Measurements from ENCODE around the gene TICAM1.
"Not testable (repeated sequence)": the region's sequence is repeated elsewhere in the genome, so short reads cannot be mapped to it uniquely, and the experiment has no call there.

The TICAM1 gene

DNA sequence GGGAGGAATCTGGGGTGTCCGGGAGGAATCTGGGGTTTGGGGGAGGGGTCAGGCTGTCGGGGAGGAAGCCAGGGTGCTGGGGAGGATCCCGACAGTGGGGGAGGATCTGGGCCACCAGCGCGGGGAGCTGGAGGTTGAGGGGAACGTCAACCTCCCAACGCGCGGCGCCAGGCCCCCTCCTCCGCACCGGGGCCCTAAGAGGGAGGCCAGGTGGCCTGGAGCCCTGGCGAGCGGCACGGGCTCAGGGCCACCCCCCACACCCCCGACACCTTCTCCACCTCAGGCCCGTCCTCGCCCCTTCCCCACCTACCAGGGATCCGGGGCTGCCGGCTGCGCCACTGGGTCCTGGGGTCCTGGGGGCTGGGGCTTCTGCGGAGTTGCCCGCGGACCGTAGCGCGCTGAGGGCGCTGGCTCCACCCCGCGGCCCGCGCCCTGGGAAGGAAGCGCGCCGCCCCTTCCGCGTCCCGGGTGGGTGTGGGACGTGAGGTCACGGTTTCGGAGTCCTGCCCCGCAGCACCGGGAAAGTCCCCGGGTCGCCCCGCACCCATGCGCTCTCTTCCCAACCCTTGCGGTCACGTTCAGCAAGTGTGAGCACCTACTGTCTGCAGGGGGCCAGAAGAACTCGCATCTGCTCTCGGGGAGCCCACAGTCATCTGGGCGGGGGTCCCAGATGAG lies at the start of gene TICAM1:
Gene TICAM1 (minus strand): TSS at position 409 of the 675 bp plus-strand sequence. CDS start 13,335 bp downstream, outside the sequence.
- DNase-seq (ENCODE audit: low read depth): peak; percentile 67

GRCh38 chr19:4879041-4879440 lies 47.5 kb upstream of the TICAM1 start:
- DNase-seq (ENCODE audit: low read depth): no peak

GRCh38 chr19:4878491-4878968 lies 47.0 kb upstream of the TICAM1 start:
- DNase-seq (ENCODE audit: low read depth): peak; percentile 27

GRCh38 chr19:4877753-4878490 lies 46.4 kb upstream of the TICAM1 start:
- peak; percentile 52 for DNase-seq (ENCODE audit: low read depth)

GRCh38 chr19:4873930-4874329 lies 42.4 kb upstream of the TICAM1 start:
- DNase-seq (ENCODE audit: low read depth): no peak

DNA sequence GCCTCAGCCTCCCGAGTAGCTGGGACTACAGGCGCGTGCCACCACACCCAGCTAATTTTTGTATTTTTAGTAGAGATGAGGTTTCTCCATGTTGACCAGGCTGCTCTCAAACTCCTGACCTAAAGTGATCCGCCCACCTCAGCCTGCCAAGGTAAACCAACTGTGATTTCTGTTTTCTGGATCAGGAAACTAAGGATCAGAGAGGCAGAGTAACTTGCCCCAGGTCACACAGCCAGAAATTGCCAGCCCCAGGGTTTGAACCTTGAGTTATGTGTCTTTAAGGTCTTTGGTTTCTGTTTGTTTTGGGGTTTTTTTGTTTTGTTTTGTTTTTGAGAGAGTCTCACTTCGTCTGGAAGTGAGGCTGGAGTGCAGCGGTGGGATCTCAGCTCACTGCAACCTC lies 40.2 kb upstream of the TICAM1 start:
- DNase-seq (ENCODE audit: low read depth): no peak

- peak; percentile 98 for DNase-seq (ENCODE audit: low read depth)
These were observed 38.7 kb upstream of the TICAM1 start for GRCh38 chr19:4870025-4870700.

GRCh38 chr19:4868286-4868834 lies 36.8 kb upstream of the TICAM1 start:
- no peak for DNase-seq (ENCODE audit: low read depth)

DNA sequence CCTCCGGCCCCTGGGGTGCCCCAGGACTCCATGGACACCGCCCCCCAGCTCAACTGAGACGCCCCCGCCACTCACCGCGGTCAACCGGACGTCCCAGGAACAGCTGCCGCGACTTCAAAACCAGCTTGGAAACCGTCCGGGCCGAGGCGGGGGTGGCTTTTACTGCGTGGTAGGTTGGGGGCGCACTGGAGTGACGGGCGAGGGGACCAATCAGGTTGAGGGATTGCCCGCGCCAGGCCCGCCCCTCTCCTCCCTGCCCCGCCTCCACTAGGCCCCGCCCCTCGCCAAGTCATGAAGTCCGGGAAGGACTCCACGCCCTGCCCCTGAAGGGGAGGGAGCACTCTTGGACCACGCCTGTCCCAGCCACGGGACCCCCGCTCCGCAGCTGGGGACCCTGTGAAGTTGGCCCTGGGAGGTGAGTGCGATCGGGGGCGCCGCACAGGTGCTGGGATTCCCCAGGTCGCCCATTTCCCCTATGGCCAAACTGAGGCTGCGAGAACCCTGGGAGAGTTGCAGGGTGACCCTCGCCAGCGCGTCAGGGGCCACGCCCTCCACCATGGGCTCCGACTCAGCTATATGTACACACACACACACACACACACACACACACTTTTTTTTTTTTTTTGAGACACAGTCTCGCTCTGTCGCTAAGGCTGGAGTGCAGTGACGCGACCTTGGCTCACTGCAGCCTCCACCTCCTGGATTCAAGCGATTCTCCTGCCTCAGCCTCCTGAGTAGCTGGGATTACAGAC lies 36.2 kb upstream of the TICAM1 start, which contains the start of gene PLIN3:
Gene PLIN3 (minus strand): TSS at position 134 of the 752 bp plus-strand sequence. CDS start 6,273 bp downstream, outside the sequence.
- DNase-seq (ENCODE audit: low read depth): peak; percentile 94

DNA sequence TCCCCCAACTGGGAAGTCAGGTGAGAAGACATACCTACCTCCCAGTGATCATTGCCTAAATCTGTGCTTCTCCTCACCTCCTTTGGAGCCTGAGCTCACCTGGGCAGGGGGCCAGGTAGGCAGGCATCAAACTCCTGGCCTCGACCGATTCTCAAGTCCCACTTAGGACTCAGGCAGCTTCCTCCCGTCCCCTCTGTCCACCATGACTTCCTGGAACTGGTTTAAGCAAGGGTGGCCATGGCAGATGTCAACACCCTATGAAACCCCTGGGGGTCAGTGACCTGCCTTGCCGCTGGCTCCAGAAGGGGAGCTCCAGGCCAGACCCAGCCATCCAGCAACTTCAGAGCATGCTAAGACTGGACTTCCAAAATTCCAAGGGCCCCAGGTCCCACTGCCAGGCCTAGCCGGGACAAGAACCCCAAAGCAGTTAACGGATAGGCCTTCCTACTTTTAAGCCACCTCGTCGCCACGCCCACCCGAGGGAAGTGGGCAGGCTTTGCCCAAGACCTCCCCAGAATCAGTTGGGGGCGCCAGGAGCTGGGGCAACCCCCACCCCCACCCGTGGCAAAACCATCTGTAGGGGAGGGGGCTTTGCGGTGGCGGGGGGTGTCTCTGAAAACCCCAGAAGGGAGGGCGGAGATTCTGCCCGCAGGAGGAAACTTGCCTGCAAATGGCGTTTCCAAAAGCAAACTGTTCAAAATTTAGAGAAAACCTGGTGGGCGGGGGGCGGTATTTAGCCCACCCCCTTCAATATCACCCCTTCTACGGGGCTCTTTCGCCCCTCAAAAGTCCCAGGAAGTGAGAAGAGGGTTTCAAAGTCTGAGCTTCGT lies 35.3 kb upstream of the TICAM1 start:
- DNase-seq (ENCODE audit: low read depth): peak; percentile 53

GRCh38 chr19:4861147-4861546 lies 29.6 kb upstream of the TICAM1 start:
- no peak for DNase-seq (ENCODE audit: low read depth)

DNA sequence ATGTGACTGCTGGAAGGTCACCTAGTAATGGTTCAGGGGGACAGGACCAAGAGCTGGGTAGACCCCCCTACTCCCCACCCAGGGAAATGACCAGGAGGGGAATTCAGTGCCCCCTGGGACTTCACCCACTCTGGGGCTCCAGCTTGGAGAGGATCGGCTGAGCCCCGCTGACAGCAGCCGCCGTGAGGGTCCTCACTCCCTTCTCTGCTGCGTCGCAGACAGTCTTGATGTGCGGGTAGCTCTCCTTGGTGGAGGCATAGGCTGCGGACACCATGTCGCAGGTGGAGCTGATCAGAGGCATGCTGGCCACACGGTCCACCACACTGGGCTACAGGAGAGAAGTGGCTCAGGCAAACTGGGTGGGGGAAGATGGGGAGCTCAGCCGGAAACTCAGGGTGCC lies 28.2 kb upstream of the TICAM1 start:
- DNase-seq (ENCODE audit: low read depth): no peak

DNA sequence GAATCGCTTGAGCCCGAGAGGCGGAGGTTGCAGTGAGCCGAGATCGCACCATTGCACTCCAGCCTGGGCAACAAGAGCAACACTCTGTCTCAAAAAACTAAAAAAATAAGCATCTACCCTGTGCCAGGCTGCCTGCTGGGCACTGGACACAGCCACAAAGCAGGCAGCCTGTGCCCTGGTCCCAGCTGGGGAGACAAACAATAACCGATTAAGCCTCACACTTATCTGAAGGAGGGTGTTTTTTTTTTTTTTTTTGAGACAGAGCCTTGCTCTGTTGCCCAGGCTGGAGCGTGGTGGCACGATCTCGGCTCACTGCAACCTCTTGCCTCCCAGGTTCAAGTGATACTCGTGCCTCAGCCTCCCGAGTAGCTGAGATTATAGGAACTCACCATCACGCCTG lies 25.0 kb upstream of the TICAM1 start:
- DNase-seq (ENCODE audit: low read depth): not testable (repeated sequence)

DNA sequence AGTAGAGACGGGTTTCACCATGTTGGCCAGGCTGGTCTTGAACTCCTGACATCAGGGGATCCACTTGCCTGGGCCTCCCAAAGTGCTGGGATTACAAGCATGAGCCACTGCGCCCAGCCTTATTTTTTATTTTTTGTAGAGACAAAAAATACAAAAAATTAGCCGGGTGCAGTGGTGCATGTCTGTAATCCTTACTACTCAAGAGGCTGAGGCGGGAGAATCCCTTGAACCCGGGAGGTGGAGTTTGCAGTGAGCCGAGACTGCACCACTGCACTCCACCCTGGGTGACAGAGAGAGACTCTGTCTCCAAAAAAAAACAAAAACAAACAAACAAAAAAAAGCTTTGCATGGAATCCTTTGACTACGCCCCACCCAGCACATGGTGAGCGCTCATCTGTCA lies 22.0 kb upstream of the TICAM1 start:
- DNase-seq (ENCODE audit: low read depth): not testable (repeated sequence)

- DNase-seq (ENCODE audit: low read depth): no peak
These were observed 21.0 kb upstream of the TICAM1 start for GRCh38 chr19:4852484-4852883.

GRCh38 chr19:4851551-4852290 lies 20.2 kb upstream of the TICAM1 start:
- DNase-seq (ENCODE audit: low read depth): peak; percentile 67

DNA sequence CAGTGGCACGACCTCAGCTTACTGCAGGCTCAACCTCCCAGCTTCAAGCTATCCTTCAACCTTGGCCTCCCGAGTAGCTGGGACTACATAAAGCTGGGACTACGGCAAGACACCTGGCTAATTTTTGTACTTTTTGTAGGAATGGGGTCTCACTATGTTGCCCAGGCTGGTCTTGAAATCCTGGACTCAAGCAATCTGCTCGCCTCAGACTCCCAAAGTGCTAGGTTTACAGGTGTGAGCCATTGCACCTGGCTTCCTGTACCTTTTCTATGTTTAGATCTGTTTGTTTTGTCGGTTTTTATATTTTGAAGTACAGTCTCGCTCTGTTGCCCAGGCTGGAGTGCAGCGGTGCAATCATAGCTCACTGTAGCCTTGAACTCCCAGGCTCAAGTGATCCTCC lies 17.5 kb upstream of the TICAM1 start:
- DNase-seq (ENCODE audit: low read depth): no peak

GRCh38 chr19:4847190-4847973 lies 15.9 kb upstream of the TICAM1 start:
- DNase-seq (ENCODE audit: low read depth): no peak

DNA sequence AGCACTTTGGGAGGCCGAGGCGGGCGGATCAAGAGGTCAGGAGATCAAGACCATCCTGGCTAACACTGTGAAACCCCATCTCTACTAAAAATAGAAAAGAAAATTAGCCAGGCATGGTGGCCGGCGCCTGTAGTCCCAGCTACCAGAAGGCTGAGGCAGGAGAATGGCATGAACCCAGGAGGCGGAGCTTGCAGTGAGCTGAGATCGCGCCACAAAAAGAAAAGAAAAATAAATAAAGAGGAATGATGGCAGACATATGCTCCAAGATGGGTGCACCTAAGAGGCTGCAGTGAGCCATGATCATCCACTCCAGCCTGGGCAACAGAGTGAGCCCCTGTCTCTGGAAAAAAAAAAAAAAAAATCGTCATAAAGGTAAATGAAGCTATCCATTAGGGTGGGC lies 14.5 kb upstream of the TICAM1 start:
- peak; percentile 87 for DNase-seq (ENCODE audit: low read depth)
